H1 (cell line): Measurements from ENCODE around the gene HBEGF. TPM values are rescaled to one million over a fixed set of nuclear protein-coding genes. Genes with fewer than 3 reads are reported as not detected.

Experiments
- CTCF ChIA-PET: fragments of 300-600 bp; sonication (Branson Sonifier 250); formaldehyde crosslinking; loops from one replicate; lab custom pipeline; 2021; ENCODE audit not compliant: partially characterized antibody; lab: Charles Lee
- POLR2A ChIA-PET: fragments of 300-600 bp; sonication (Branson Sonifier 250); formaldehyde crosslinking; loops from one replicate; lab custom pipeline; 2021; ENCODE audit warnings: inconsistent platforms; ENCODE audit not compliant: partially characterized antibody; lab: Charles Lee
- DNase-seq, 2 experiments: peaks; one replicate each; pipeline versions ENCODE4 v3.0.0 to v3.0.0-alpha.2; 2010 to 2022; ENCODE audit warnings: low spot score in 2 of 2, low read depth in 1 of 2, mixed read lengths in 1 of 2
- FAIRE-seq: peaks from 2 replicates; lab custom pipeline; 2011; peaks lifted over from hg19 to GRCh38; lab: Jason Lieb, UNC
- H2AFZ ChIP-seq: 2 replicates; pipeline ENCODE4 v1.8.1; 2012; ENCODE audit warnings: low read length, inconsistent platforms
- H2AK5ac ChIP-seq: 2 replicates; pipeline ENCODE4 v1.6.1; 2013; ENCODE audit warnings: low read depth, low read length
- H2BK120ac ChIP-seq: replicated peaks from 2 replicates; pipeline ENCODE3; 2013; ENCODE audit warnings: low read depth, low read length, inconsistent platforms
- H2BK12ac ChIP-seq: 2 replicates; pipeline ENCODE4 v1.6.1; 2013; ENCODE audit warnings: low read depth, low read length
- H2BK15ac ChIP-seq: 2 replicates; pipeline ENCODE4 v1.6.1; 2013; ENCODE audit warnings: low read length
- H2BK20ac ChIP-seq: 2 replicates; pipeline ENCODE4 v1.6.1; 2013; ENCODE audit warnings: low read length
- H2BK5ac ChIP-seq: 2 replicates; pipeline ENCODE4 v1.6.1; 2013; ENCODE audit warnings: low read depth, low read length
- H3K14ac ChIP-seq: 2 replicates; pipeline ENCODE4 v1.6.1; 2013; ENCODE audit warnings: inconsistent platforms; ENCODE audit not compliant: insufficient read length
- H3K18ac ChIP-seq: 2 replicates; pipeline ENCODE4 v1.6.1; 2013; ENCODE audit warnings: low read length; ENCODE audit errors: extremely low read depth
- H3K23ac ChIP-seq: 2 replicates; pipeline ENCODE4 v1.6.1; 2013; ENCODE audit warnings: inconsistent platforms; ENCODE audit not compliant: insufficient read length
- H3K23me2 ChIP-seq: 2 replicates; pipeline ENCODE4 v1.6.1; 2013; ENCODE audit warnings: low read depth, low read length
- H3K27ac ChIP-seq: 2 replicates; pipeline ENCODE4 v1.6.1; 2011; ENCODE audit warnings: low read depth, low read length, inconsistent platforms
- H3K27me3 ChIP-seq, 4 experiments: replicated peaks in 1 of 4; 1 replicate in 1 of 4; 2 replicates in 3 of 4; pipeline versions ENCODE4 v1.6.1 to v1.8.1; 2011 to 2013; ENCODE audit warnings: low read length in 3 of 4, mild to moderate bottlenecking in 3 of 4, inconsistent platforms in 2 of 4, mixed read lengths in 2 of 4, moderate library complexity in 1 of 4; ENCODE audit not compliant: control insufficient read depth in 3 of 4, insufficient read depth in 3 of 4; ENCODE audit errors: extremely low read depth in 1 of 4
- H3K36me3 ChIP-seq, 4 experiments: 2 replicates each; pipeline versions ENCODE4 v1.6.1 to v1.8.1; 2011 to 2013; ENCODE audit warnings: mild to moderate bottlenecking in 4 of 4, low read length in 3 of 4, moderate library complexity in 2 of 4, control low read depth in 1 of 4, inconsistent platforms in 1 of 4; ENCODE audit not compliant: insufficient read depth in 4 of 4, control insufficient read depth in 2 of 4
- H3K4ac ChIP-seq: replicated peaks from 2 replicates; pipeline ENCODE3; 2013; ENCODE audit warnings: low read length, low read depth, mixed read lengths, inconsistent platforms; ENCODE audit not compliant: insufficient read length
- H3K4me1 ChIP-seq, 4 experiments: replicated peaks in 1 of 4; 1 replicate in 1 of 4; 2 replicates in 3 of 4; pipeline versions ENCODE4 v1.6.1 to v1.8.1; 2011 to 2013; ENCODE audit warnings: low read length in 3 of 4, inconsistent platforms in 2 of 4, mixed read lengths in 1 of 4; ENCODE audit not compliant: insufficient read depth in 4 of 4, control insufficient read depth in 3 of 4
- H3K4me2 ChIP-seq, 2 experiments: 2 replicates each; pipeline versions ENCODE4 v1.6.1 to v1.8.1; 2011 to 2013; ENCODE audit warnings: low read depth in 2 of 2, low read length in 2 of 2, control low read depth in 1 of 2, inconsistent platforms in 1 of 2, mild to moderate bottlenecking in 1 of 2; ENCODE audit not compliant: insufficient read depth in 1 of 2
- H3K4me3 ChIP-seq, 4 experiments: fragments of 200-600, 300-600 bp in 1 of 4; sonication (generic), shearing (Covaris generic), sonication (Bioruptor Twin) in 1 of 4; 2 replicates each; pipeline versions ENCODE4 v1.5.1 to v1.8.1; 2011 to 2016; ENCODE audit warnings: low read length in 4 of 4, low read depth in 3 of 4, control low read depth in 2 of 4, inconsistent platforms in 2 of 4, mild to moderate bottlenecking in 2 of 4, mixed read lengths in 1 of 4, moderate library complexity in 1 of 4; ENCODE audit not compliant: insufficient read depth in 2 of 4; ENCODE audit errors: extremely low read depth in 1 of 4
- H3K56ac ChIP-seq: replicated peaks from 2 replicates; pipeline ENCODE3; 2013; ENCODE audit warnings: low read depth, mild to moderate bottlenecking, mixed read lengths, low read length, inconsistent platforms; ENCODE audit not compliant: insufficient read length
- H3K79me1 ChIP-seq: 2 replicates; pipeline ENCODE4 v1.6.1; 2013; ENCODE audit warnings: low read depth, low read length, control low read depth
- H3K79me2 ChIP-seq, 2 experiments: 2 replicates each; pipeline versions ENCODE4 v1.6.1 to v1.8.1; 2012 to 2013; ENCODE audit warnings: low read length in 2 of 2, mild to moderate bottlenecking in 2 of 2, inconsistent platforms in 1 of 2; ENCODE audit not compliant: insufficient read depth in 2 of 2, control insufficient read depth in 1 of 2
- H3K9ac ChIP-seq, 4 experiments: replicated peaks in 1 of 4; 1 replicate in 1 of 4; 2 replicates in 3 of 4; pipeline versions ENCODE4 v1.6.1 to v1.8.1; 2011 to 2013; ENCODE audit warnings: low read depth in 3 of 4, low read length in 3 of 4, control low read depth in 2 of 4, mild to moderate bottlenecking in 2 of 4, moderate library complexity in 2 of 4, inconsistent platforms in 1 of 4; ENCODE audit errors: extremely low read depth in 1 of 4
- H3K9me3 ChIP-seq, 2 experiments: 2 replicates each; pipeline versions ENCODE4 v1.6.1 to v1.8.1; 2012 to 2013; ENCODE audit warnings: mild to moderate bottlenecking in 2 of 2, moderate library complexity in 2 of 2, control low read depth in 1 of 2, inconsistent platforms in 1 of 2, low read depth in 1 of 2, low read length in 1 of 2, mixed read lengths in 1 of 2; ENCODE audit not compliant: insufficient read depth in 2 of 2
- H4K20me1 ChIP-seq, 2 experiments: replicated peaks in 1 of 2; 2 replicates each; pipeline versions ENCODE3 to v1.8.1; 2011 to 2013; ENCODE audit warnings: inconsistent platforms in 2 of 2, low read length in 2 of 2, mild to moderate bottlenecking in 1 of 2; ENCODE audit not compliant: insufficient read depth in 2 of 2, control insufficient read depth in 1 of 2
- H4K5ac ChIP-seq: 2 replicates; pipeline ENCODE4 v1.6.1; 2013; ENCODE audit warnings: low read length, low read depth, mixed read lengths, inconsistent platforms; ENCODE audit not compliant: insufficient read length
- H4K8ac ChIP-seq: 2 replicates; pipeline ENCODE4 v1.8.0; 2013; ENCODE audit warnings: mild to moderate bottlenecking, moderate library complexity, low read length, inconsistent platforms; ENCODE audit not compliant: insufficient read depth; ENCODE audit errors: extremely low read depth
- H4K91ac ChIP-seq: replicated peaks from 2 replicates; pipeline ENCODE3; 2013; ENCODE audit warnings: low read length, mixed read lengths, inconsistent platforms; ENCODE audit not compliant: insufficient read length
- ASH2L ChIP-seq: fragments of 200-600, 300-600 bp; sonication (generic); IDR thresholded peaks from one replicate; pipeline ENCODE4 v1.7.1; 2017; ENCODE audit warnings: low read length
- ATF2 ChIP-seq: IDR thresholded peaks from 2 replicates; pipeline ENCODE4 v1.6.1; 2012; ENCODE audit warnings: low read length, inconsistent platforms
- CEBPB ChIP-seq: IDR thresholded peaks from 2 replicates; pipeline ENCODE4 v1.6.1; 2012; ENCODE audit warnings: low read depth, low read length
- CHD1 ChIP-seq: IDR thresholded peaks from 2 replicates; pipeline ENCODE4 v1.6.1; 2012; ENCODE audit warnings: low read depth, low read length, improper control_type of control experiment
- EZH2 ChIP-seq: fragments of 200-600 bp; sonication (generic); IDR thresholded peaks from 2 replicates; pipeline ENCODE4 v1.7.1; 2012; ENCODE audit warnings: low read depth, mild to moderate bottlenecking, moderate library complexity, low read length, inconsistent platforms; ENCODE audit not compliant: severe bottlenecking
- RXRA ChIP-seq: IDR thresholded peaks from 2 replicates; pipeline ENCODE4 v1.6.1; 2011; ENCODE audit warnings: low read depth, mild to moderate bottlenecking, low read length, moderate library complexity; ENCODE audit not compliant: insufficient read depth
- SP2 ChIP-seq: IDR thresholded peaks from 2 replicates; pipeline ENCODE4 v1.6.1; 2012; ENCODE audit warnings: mild to moderate bottlenecking, low read length, inconsistent platforms
- SRF ChIP-seq: IDR thresholded peaks from 2 replicates; pipeline ENCODE4 v1.6.1; 2011; ENCODE audit warnings: mild to moderate bottlenecking, low read depth, low read length, moderate library complexity
- YY1 ChIP-seq: IDR thresholded peaks from 2 replicates; pipeline ENCODE4 v1.6.1; 2011; ENCODE audit warnings: low read depth, mild to moderate bottlenecking, low read length
- WGBS, 2 experiments: shearing (Covaris generic) in 1 of 2; methylation state at CpG; one replicate each; pipeline versions ENCODE4 v1.1.6 to v1.1.7; 2013 to 2015; ENCODE audit warnings: low lambda C conversion rate in 2 of 2, mixed read lengths in 2 of 2, inconsistent platforms in 1 of 2, low coverage in 1 of 2, missing lambda C conversion rate in 1 of 2; ENCODE audit not compliant: insufficient replicate concordance in 2 of 2, insufficient coverage in 1 of 2, insufficient read length in 1 of 2; ENCODE audit errors: extremely low coverage in 1 of 2, missing lambda C conversion rate in 1 of 2; 5-methylcytosine and 5-hydroxymethylcytosine counted together
- polyA plus RNA-seq, 7 experiments: library from polyadenylated mRNA; depleted of rRNA in 3 of 7; stranded (reverse) in 5 of 7; unstranded in 2 of 7; fragments of >200 nt in 5 of 7; fragments of 200-250 nt in 2 of 7; gene quantifications; 1 replicate in 5 of 7; 2 replicates in 1 of 7; 4 replicates in 1 of 7; pipeline versions ENCODE4 v1.2.1 to v1.2.3, GENCODE V29; 2011 to 2013; ENCODE audit warnings: missing spikeins in 2 of 7, mixed read lengths in 2 of 7
- total RNA-seq: library from RNA; stranded (reverse); fragmentation: NEBNext Ultra II Directional; extraction: Animal tissue kit (Norgen Biotek cat#: 25700); gene quantifications from 2 replicates; pipeline ENCODE4 v1.2.1, GENCODE V29; 2021
- TF ChIP-seq, protein P1 (sequence below): IDR thresholded peaks from 2 replicates; pipeline ENCODE4 v1.6.1; 2011; ENCODE audit warnings: low read length, improper control_type of control experiment

The HBEGF gene
- total and polyA plus RNA-seq, 2 of the 8 experiments (the other 6 are each of a cell fraction or from before 2014, with no cell fraction given), result 2.4 to 2.5 TPM

DNA sequence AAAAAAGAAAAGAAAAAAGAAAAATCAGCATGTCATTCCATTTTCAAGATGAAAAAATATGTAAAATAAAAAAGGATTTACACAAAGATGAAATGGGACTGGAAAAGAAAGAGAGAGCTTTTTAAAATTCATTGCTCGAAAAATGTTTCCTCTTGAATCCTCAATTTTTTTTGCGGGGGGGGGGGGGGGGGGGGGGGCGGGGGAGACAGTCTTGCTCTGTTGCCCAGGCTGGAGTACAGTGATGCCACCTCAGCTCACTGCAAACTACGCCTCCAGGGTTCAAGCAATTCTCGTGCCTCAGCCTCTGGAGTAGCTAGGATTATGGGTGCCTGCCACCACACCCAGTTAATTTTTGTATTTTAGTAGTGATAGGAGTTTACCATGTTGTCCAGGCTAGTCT is 60.0 kb downstream of the HBEGF start:
- no peak overlapping the region for H3K4ac ChIP-seq
- no peaks in the 10 kb centered on the region for H4K20me1 ChIP-seq

More for the DNA sequence above, 60.0 kb downstream of the HBEGF start:
- H3K27ac ChIP-seq, result no peak overlapping the region
- H3K79me2 ChIP-seq, result peaks cover 0 to 75% of the 10 kb centered on the region in 2 experiments; a peak in 2 of 4 replicates
- POLR2A ChIA-PET, result no interaction called here
- H3K18ac ChIP-seq, result no peak overlapping the region
- no peak for FAIRE-seq
- H2AFZ ChIP-seq, result no peak overlapping the region
- CTCF ChIA-PET, result interaction anchor here (0.9 to 1.6 kb wide), 2 partner anchors 15 to 46 kb away, joined by 3 to 5 read pairs; no protein-coding TSS in a partner anchor
- no peak overlapping the region for H4K8ac ChIP-seq
- no peak overlapping the region for H2BK12ac ChIP-seq
- H3K27me3 ChIP-seq, result no peaks in the 10 kb centered on the region
- no peaks in the 10 kb centered on the region; the same call in 1 of the 2 replicates for H3K79me1 ChIP-seq
- H2BK5ac ChIP-seq, result no peak overlapping the region
- H3K23ac ChIP-seq, result no peak overlapping the region
- no peak for DNase-seq
- TF ChIP-seq ATF2 (no peak), RXRA (no peak), SRF (no peak), CEBPB (no peak), EZH2 (no peak), YY1 (no peak), ASH2L (no peak), SP2 (no peak), CHD1 (no peak)
- TF ChIP-seq, protein P1, sequence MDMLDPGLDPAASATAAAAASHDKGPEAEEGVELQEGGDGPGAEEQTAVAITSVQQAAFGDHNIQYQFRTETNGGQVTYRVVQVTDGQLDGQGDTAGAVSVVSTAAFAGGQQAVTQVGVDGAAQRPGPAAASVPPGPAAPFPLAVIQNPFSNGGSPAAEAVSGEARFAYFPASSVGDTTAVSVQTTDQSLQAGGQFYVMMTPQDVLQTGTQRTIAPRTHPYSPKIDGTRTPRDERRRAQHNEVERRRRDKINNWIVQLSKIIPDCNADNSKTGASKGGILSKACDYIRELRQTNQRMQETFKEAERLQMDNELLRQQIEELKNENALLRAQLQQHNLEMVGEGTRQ, result no peak
- H3K4me3 ChIP-seq, result no peak overlapping the region
- no peak overlapping the region for H2BK120ac ChIP-seq
- no peak overlapping the region for H2BK20ac ChIP-seq
- no peak overlapping the region for H4K91ac ChIP-seq
- H3K4me1 ChIP-seq, result no peaks in the 10 kb centered on the region
- no peaks in the 10 kb centered on the region for H3K9me3 ChIP-seq
- no peak overlapping the region for H3K9ac ChIP-seq
- WGBS, 2 experiments, result 100% methylated on average over 1 of the region's 5 CpGs; no CpG with 5 or more reads in 1 of the 2 experiments
- H3K14ac ChIP-seq, result no peak overlapping the region
- H2BK15ac ChIP-seq, result no peak overlapping the region
- H3K56ac ChIP-seq, result no peak overlapping the region
- no peak overlapping the region for H2AK5ac ChIP-seq
- no peaks in the 10 kb centered on the region for H3K36me3 ChIP-seq
- H4K5ac ChIP-seq, result no peak overlapping the region
- no peak overlapping the region for H3K4me2 ChIP-seq
- no peaks in the 10 kb centered on the region; the same call in 1 of the 2 replicates for H3K23me2 ChIP-seq
